SK-N-SH treated with all-trans-retinoic acid at 6 μM for 48 hours (cell line): ENCODE results near the gene PRX.

Source experiments
- OSR1 ChIP-seq: fragments of 250-450 bp; sonication (Bioruptor Pico); IDR thresholded peaks from 2 replicates; pipeline ENCODE4 v1.8.0; 2022; ENCODE audit warnings: moderate library complexity, mild to moderate bottlenecking, inconsistent platforms
- PATZ1 ChIP-seq: fragments of 250-450 bp; sonication (Bioruptor Pico); IDR thresholded peaks from 2 replicates; pipeline ENCODE4 v1.8.0; 2020; ENCODE audit warnings: mild to moderate bottlenecking, moderate library complexity, borderline replicate concordance
- PPARA ChIP-seq: fragments of 250-450 bp; sonication (Bioruptor Pico); IDR thresholded peaks from 2 replicates; pipeline ENCODE4 v1.5.0; 2020; ENCODE audit warnings: mild to moderate bottlenecking, borderline replicate concordance
- TF ChIP-seq, protein P1 (sequence below): fragments of 250-450 bp; sonication (Bioruptor Pico); IDR thresholded peaks from 2 replicates; pipeline ENCODE4 v1.5.0; 2020; ENCODE audit warnings: mild to moderate bottlenecking, moderate library complexity

- TF ChIP-seq, protein P1, sequence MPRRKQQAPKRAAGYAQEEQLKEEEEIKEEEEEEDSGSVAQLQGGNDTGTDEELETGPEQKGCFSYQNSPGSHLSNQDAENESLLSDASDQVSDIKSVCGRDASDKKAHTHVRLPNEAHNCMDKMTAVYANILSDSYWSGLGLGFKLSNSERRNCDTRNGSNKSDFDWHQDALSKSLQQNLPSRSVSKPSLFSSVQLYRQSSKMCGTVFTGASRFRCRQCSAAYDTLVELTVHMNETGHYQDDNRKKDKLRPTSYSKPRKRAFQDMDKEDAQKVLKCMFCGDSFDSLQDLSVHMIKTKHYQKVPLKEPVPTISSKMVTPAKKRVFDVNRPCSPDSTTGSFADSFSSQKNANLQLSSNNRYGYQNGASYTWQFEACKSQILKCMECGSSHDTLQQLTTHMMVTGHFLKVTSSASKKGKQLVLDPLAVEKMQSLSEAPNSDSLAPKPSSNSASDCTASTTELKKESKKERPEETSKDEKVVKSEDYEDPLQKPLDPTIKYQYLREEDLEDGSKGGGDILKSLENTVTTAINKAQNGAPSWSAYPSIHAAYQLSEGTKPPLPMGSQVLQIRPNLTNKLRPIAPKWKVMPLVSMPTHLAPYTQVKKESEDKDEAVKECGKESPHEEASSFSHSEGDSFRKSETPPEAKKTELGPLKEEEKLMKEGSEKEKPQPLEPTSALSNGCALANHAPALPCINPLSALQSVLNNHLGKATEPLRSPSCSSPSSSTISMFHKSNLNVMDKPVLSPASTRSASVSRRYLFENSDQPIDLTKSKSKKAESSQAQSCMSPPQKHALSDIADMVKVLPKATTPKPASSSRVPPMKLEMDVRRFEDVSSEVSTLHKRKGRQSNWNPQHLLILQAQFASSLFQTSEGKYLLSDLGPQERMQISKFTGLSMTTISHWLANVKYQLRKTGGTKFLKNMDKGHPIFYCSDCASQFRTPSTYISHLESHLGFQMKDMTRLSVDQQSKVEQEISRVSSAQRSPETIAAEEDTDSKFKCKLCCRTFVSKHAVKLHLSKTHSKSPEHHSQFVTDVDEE (CRISPR knock-in tag): no peak
- TF ChIP-seq PATZ1 (CRISPR knock-in tag): no peak
- TF ChIP-seq PPARA (CRISPR knock-in tag): no peak
- no peak for TF ChIP-seq OSR1 (CRISPR knock-in tag)
These were observed 45.4 kb downstream of the PRX start for GRCh38 chr19:40367577-40368434.
